H7 (cell line): ENCODE results near the gene LRFN4. TPM values are rescaled to one million over a fixed set of nuclear protein-coding genes. Genes with fewer than 3 reads are reported as not detected.
A peak's percentile ranks its signal among the peaks of the same experiment; 100 is the strongest.

Source experiments
- DNase-seq: peaks from one replicate; pipeline ENCODE4 v3.0.0; 2012
- H3K27me3 ChIP-seq: 2 replicates; pipeline ENCODE4 v1.6.0; 2011; ENCODE audit warnings: mild to moderate bottlenecking, low read length; ENCODE audit not compliant: control insufficient read depth, insufficient read depth
- H3K36me3 ChIP-seq: replicated peaks from 2 replicates; pipeline ENCODE4 v1.5.1; 2011; ENCODE audit warnings: low read length; ENCODE audit not compliant: control insufficient read depth, insufficient read depth
- H3K4me3 ChIP-seq: 2 replicates; pipeline ENCODE4 v1.5.1; 2011; ENCODE audit warnings: low read depth, mild to moderate bottlenecking, control low read depth, low read length, moderate library complexity; ENCODE audit not compliant: insufficient read depth
- total RNA-seq: library from RNA; depleted of rRNA; stranded (reverse); fragments of >200 nt; shearing (Covaris generic); gene quantifications from 2 replicates; pipeline ENCODE4 v1.2.3, GENCODE V29; 2014

Gene LRFN4
- total RNA-seq, 1 experiment from 2014 or later, result 62.5 TPM

DNA sequence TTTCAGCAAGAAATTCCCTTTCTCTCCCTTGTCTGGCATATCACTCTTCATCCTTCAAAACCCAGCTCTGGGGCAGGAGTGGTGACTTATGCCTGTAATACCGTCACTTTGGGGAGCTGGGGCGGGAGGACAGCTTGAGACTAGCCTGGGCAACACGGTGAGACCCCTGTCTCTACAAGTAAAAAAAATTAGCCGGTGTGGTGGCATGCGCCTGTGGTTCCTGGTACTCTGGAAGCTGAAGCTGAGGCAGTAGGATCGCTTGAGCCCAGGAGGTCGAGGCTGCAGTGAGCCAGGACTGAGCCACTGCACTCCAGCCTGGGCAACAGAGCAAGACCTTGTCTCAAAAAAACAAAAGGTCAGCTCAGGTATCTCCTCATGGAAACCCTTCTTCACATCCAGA, 15.0 kb upstream of the LRFN4 start:
- H3K36me3 ChIP-seq, result peaks cover 13% of the 10 kb centered on the region
- no peaks in the 10 kb centered on the region for H3K27me3 ChIP-seq
- H3K4me3 ChIP-seq, result no peak overlapping the region
- no peak for DNase-seq

DNA sequence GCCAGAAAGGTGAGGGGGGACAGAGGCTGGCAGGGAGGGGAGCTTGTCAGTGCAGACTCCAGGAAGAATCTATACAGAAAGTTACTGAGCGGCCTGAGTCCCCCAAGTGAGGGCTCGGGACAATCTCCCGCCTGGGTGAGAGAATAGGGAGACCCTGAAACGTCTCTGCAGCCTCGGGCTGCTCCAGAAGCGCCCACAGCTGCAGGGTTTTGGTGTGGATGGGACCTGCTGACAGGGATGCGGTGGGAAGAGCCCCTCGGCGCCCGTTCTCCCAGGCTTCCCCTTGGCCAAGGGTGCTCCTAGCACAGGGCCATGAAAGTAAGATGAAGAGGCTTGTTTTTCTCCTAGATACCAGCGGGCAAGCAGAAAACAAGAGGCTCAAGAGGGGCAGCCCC, 14.4 kb upstream of the LRFN4 start:
- Histone ChIP-seq H3K4me3 (peak overlapping the region; percentile 100), H3K27me3 (no peaks in the 10 kb centered on the region), H3K36me3 (peaks cover 13% of the 10 kb centered on the region)
- DNase-seq, result no peak

DNA sequence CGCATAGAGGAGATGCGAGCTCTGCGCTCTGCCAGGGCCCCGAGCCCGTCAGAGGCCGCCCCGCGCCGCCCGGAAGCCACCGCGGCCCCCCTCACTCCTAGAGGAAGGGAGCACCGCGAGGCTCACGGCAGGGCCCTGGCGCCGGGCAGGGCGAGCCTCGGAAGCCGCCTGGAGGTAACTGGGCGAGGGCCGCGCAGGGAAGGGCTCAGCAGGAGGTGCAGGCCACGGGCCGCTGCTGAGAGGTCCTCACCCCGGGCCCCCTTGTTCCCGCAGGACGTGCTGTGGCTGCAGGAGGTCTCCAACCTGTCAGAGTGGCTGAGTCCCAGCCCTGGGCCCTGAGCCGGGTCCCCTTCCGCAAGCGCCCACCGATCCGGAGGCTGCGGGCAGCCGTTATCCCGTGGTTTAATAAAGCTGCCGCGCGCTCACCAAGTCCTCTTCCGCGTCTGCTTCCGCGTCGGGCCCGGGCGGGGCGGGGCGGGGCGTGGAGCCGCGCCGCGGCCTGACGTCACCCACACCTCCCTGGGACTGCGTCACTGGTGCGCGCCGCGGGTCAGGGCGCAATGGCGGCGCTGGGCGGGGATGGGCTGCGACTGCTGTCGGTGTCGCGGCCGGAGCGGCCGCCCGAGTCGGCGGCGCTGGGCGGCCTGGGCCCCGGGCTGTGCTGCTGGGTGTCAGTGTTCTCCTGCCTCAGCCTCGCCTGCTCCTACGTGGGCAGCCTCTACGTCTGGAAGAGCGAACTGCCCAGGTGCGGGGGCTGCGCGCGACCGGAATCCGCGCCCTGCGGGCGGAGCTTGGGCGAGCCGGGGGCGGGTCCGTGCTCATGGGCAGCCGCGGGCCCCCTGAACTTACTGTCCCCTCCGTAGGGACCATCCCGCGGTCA, 13.7 kb upstream of the LRFN4 start, which contains the start of gene RCE1:
Gene RCE1 (plus strand): TSS at position 546 of the 880 bp plus-strand sequence. CDS start 15 bp downstream, at position 561.
- Histone ChIP-seq H3K4me3 (peak within 1 kb of the TSS; percentile 100), H3K36me3 (peaks cover 13% of the 10 kb centered on the region), H3K27me3 (no peaks in the 10 kb centered on the region)
- peak; percentile 99 for DNase-seq

GRCh38 chr11:66843776-66844495, 12.9 kb upstream of the LRFN4 start:
- Histone ChIP-seq H3K36me3 (peaks cover 13% of the 10 kb centered on the region), H3K27me3 (no peaks in the 10 kb centered on the region), H3K4me3 (peak overlapping the region; percentile 100)
- no peak for DNase-seq

- peak; percentile 19 for DNase-seq
- Histone ChIP-seq H3K4me3 (no peak overlapping the region; the same call in 1 of the 2 replicates), H3K36me3 (peaks cover 11% of the 10 kb centered on the region), H3K27me3 (no peaks in the 10 kb centered on the region)
These were observed 12.2 kb upstream of the LRFN4 start for GRCh38 chr11:66844496-66845142.

GRCh38 chr11:66845143-66845875, 11.6 kb upstream of the LRFN4 start:
- DNase-seq, result peak; percentile 40
- Histone ChIP-seq H3K36me3 (peaks cover 11% of the 10 kb centered on the region), H3K27me3 (no peaks in the 10 kb centered on the region), H3K4me3 (no peak overlapping the region)

DNA sequence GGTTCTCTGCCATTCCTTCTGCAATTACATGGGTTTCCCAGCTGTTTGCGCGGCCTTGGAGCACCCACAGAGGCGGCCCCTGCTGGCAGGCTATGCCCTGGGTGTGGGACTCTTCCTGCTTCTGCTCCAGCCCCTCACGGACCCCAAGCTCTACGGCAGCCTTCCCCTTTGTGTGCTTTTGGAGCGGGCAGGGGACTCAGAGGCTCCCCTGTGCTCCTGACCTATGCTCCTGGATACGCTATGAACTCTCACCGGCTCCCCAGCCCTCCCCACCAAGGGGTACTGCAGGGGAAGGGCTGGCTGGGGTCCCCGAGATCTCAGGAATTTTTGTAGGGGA, 11.0 kb upstream of the LRFN4 start:
- no peak overlapping the region for H3K4me3 ChIP-seq
- H3K36me3 ChIP-seq, result peaks cover 11% of the 10 kb centered on the region
- H3K27me3 ChIP-seq, result no peaks in the 10 kb centered on the region
- DNase-seq, result no peak

DNA sequence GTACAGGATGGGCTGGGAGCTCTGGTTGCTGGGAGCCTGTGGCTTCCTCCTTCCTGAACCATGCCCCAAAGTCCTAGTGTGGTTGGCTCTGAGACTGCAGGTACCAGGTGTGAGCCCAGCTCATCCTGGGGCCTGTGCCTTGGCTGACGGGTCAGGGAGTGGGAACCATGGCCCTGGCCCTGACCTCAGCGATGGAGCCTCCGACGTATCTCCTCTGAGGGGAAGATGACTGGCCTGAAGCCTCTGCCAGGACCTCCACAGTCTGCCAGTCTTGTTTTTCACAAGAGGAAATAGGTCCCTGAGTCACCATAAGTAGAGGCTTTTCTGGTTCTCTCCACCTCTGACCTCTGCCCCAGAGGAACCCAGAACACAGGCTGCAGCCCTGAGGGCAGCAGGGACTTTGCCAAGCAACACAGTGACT, 10.2 kb upstream of the LRFN4 start:
- no peak for DNase-seq
- Histone ChIP-seq H3K36me3 (peaks cover 11% of the 10 kb centered on the region), H3K4me3 (no peak overlapping the region), H3K27me3 (no peaks in the 10 kb centered on the region)

- peak; percentile 37 for DNase-seq
- Histone ChIP-seq H3K36me3 (peaks cover 11% of the 10 kb centered on the region), H3K27me3 (no peaks in the 10 kb centered on the region), H3K4me3 (no peak overlapping the region)
These were observed 9.2 kb upstream of the LRFN4 start for GRCh38 chr11:66847461-66848232.

- Histone ChIP-seq H3K36me3 (peaks cover 11% of the 10 kb centered on the region), H3K27me3 (no peaks in the 10 kb centered on the region), H3K4me3 (no peak overlapping the region)
- peak; percentile 48 for DNase-seq
These were observed 8.0 kb upstream of the LRFN4 start for GRCh38 chr11:66848671-66849500.

DNA sequence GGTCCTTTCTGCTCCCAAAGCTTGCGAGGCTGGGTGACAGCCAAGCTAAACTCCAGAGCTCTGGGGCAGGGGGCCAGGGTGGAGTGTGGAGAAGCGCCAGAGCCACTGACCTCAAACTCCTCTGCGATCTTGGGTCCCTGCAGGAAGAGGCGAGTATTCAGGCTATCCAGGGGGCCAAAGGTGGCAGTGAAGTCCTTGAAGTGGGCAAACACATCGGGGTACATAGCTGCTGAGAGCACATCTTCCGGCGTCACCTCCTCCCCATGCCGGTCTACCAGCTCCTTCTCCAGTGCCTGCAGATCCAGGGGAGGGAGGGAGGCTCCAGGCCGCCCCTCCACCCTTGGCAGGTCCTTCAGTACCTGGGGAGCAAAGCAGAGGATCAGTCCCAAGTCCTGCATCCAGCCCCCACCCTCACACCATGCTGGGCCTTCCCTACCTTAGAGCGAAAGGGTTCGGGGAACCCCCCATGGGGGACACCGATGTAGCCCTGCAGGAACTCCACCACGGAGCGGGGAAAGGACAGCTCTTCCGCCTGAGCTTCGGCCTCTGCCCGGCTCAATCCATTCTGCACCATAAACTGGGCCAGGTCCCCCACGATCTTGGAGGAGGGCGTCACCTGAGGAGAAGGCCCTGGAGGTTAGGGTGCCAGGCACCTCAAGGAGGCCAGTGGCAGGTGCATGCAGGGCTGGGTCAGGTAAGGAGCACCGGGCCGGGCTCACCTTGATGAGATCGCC, 7.2 kb upstream of the LRFN4 start:
- H3K36me3 ChIP-seq, result peaks cover 11% of the 10 kb centered on the region
- peak; percentile 54 for DNase-seq
- H3K27me3 ChIP-seq, result no peaks in the 10 kb centered on the region
- H3K4me3 ChIP-seq, result no peak overlapping the region

GRCh38 chr11:66850235-66850587, 6.7 kb upstream of the LRFN4 start:
- no peaks in the 10 kb centered on the region for H3K27me3 ChIP-seq
- no peak overlapping the region for H3K4me3 ChIP-seq
- peak; percentile 39 for DNase-seq
- peaks cover 9% of the 10 kb centered on the region for H3K36me3 ChIP-seq
